GM10266 (cell line): Measurements from ENCODE around the gene RBM24.
"Not testable (repeated sequence)": the region's sequence is repeated elsewhere in the genome, so short reads cannot be mapped to it uniquely, and the experiment has no call there.

Source experiments
- DNase-seq: peaks from one replicate; pipeline ENCODE4 v3.0.0; 2012; ENCODE audit errors: extremely low spot score
- CTCF ChIP-seq: IDR thresholded peaks from 2 replicates; pipeline ENCODE4 v1.5.1; 2012; ENCODE audit warnings: mild to moderate bottlenecking, low read depth; ENCODE audit not compliant: control insufficient read depth, insufficient read depth; ENCODE audit errors: missing control alignments

Gene RBM24

GRCh38 chr6:17318435-17319165, 37.4 kb downstream of the RBM24 start:
- TF ChIP-seq CTCF, result no peak
- DNase-seq, result no peak

- not testable (repeated sequence) for DNase-seq
Observed at GRCh38 chr6:17320266-17320665, 39.1 kb downstream of the RBM24 start.

- no peak for TF ChIP-seq CTCF
- DNase-seq, result no peak
Observed at GRCh38 chr6:17331238-17331637, 50.1 kb downstream of the RBM24 start.

- no peak for DNase-seq
- no peak for TF ChIP-seq CTCF
Observed at GRCh38 chr6:17334265-17334664, 53.1 kb downstream of the RBM24 start.

GRCh38 chr6:17336425-17336824, 55.3 kb downstream of the RBM24 start:
- DNase-seq, result no peak
- no peak for TF ChIP-seq CTCF

GRCh38 chr6:17339308-17339670, 58.1 kb downstream of the RBM24 start:
- no peak for TF ChIP-seq CTCF
- no peak for DNase-seq

- DNase-seq, result no peak
- TF ChIP-seq CTCF, result no peak
Observed at GRCh38 chr6:17341117-17341805, 60.1 kb downstream of the RBM24 start.

- TF ChIP-seq CTCF, result no peak
- DNase-seq, result no peak
Observed at GRCh38 chr6:17341891-17342290, 60.7 kb downstream of the RBM24 start.
